IMR-90 (cell line): ENCODE results near the gene PDK4. TPM values are rescaled to one million over a fixed set of nuclear protein-coding genes. Genes with fewer than 3 reads are reported as not detected.

Source experiments
- ATAC-seq: fragments of 200-7000 bp; cut with Tn5 transposase; 2 replicates; pipeline ENCODE4 v1.9.1; 2020; ENCODE audit warnings: low read depth, mild to moderate bottlenecking, moderate library complexity
- BruUV-seq: library from RNA; stranded (reverse); fragments of 400-500 nt; replicated peaks from 2 replicates; lab custom pipeline; 2021; lab: Mats Ljungman, UMichigan
- CTCF ChIA-PET: fragments of 300-600 bp; formaldehyde crosslinking; extraction: SDS; loops from one replicate; lab custom pipeline; 2021; ENCODE audit warnings: antibody characterized with exemption; lab: Yijun Ruan, JAX
- POLR2A ChIA-PET: fragments of 300-600 bp; sonication (Branson Sonifier 250); formaldehyde crosslinking; loops from one replicate; lab custom pipeline; 2022; ENCODE audit warnings: antibody characterized with exemption; ENCODE audit not compliant: unreplicated experiment; lab: Charles Lee
- DNase-seq: peaks from one replicate; pipeline ENCODE4 v3.0.0; 2013
- H2AFZ ChIP-seq: replicated peaks from 2 replicates; pipeline ENCODE3; 2013; ENCODE audit warnings: low read length, mild to moderate bottlenecking; ENCODE audit not compliant: poor library complexity
- H2AK5ac ChIP-seq: 2 replicates; pipeline ENCODE4 v1.6.1; 2013; ENCODE audit warnings: low read depth, low read length, inconsistent platforms
- H2AK9ac ChIP-seq: replicated peaks from 2 replicates; pipeline ENCODE3; 2013; ENCODE audit warnings: mild to moderate bottlenecking, low read depth, low read length, moderate library complexity; ENCODE audit not compliant: poor library complexity
- H2BK120ac ChIP-seq: 2 replicates; pipeline ENCODE4 v1.6.1; 2013; ENCODE audit warnings: low read depth, low read length, inconsistent platforms
- H2BK15ac ChIP-seq: 3 replicates; pipeline ENCODE4 v1.6.1; 2013; ENCODE audit warnings: low read depth, low read length, inconsistent platforms
- H2BK20ac ChIP-seq: 2 replicates; pipeline ENCODE4 v1.6.1; 2013; ENCODE audit warnings: low read depth, mild to moderate bottlenecking, inconsistent platforms, low read length, moderate library complexity
- H2BK5ac ChIP-seq: 2 replicates; pipeline ENCODE4 v1.6.1; 2013; ENCODE audit warnings: mild to moderate bottlenecking, low read depth, low read length, inconsistent platforms; ENCODE audit not compliant: poor library complexity, severe bottlenecking
- H3K14ac ChIP-seq: replicated peaks from 2 replicates; pipeline ENCODE4 v1.6.1; 2013; ENCODE audit warnings: low read depth, low read length, inconsistent platforms
- H3K18ac ChIP-seq: 2 replicates; pipeline ENCODE4 v1.6.1; 2013; ENCODE audit warnings: low read depth, low read length, control low read depth
- H3K23ac ChIP-seq: 2 replicates; pipeline ENCODE4 v1.6.1; 2013; ENCODE audit warnings: low read depth, low read length, inconsistent platforms
- H3K27ac ChIP-seq: 2 replicates; pipeline ENCODE4 v1.5.1; 2013; ENCODE audit warnings: mild to moderate bottlenecking, control low read depth, low read length; ENCODE audit not compliant: insufficient read depth
- H3K27me3 ChIP-seq: 2 replicates; pipeline ENCODE4 v1.6.1; 2013; ENCODE audit warnings: low read length; ENCODE audit not compliant: control insufficient read depth, insufficient read depth
- H3K36me3 ChIP-seq: 2 replicates; pipeline ENCODE4 v1.6.1; 2013; ENCODE audit warnings: low read length, mixed read lengths; ENCODE audit not compliant: control insufficient read depth, insufficient read depth
- H3K4ac ChIP-seq: 2 replicates; pipeline ENCODE4 v1.6.1; 2013; ENCODE audit warnings: low read depth, low read length, inconsistent platforms
- H3K4me1 ChIP-seq: 2 replicates; pipeline ENCODE4 v1.6.1; 2013; ENCODE audit warnings: low read length, mixed read lengths; ENCODE audit not compliant: control insufficient read depth, insufficient read depth
- H3K4me2 ChIP-seq: 2 replicates; pipeline ENCODE4 v1.6.1; 2013; ENCODE audit warnings: low read depth, mild to moderate bottlenecking, control low read depth, low read length, moderate library complexity
- H3K4me3 ChIP-seq: 2 replicates; pipeline ENCODE4 v1.5.1; 2013; ENCODE audit warnings: low read depth, mild to moderate bottlenecking, control low read depth, low read length, moderate library complexity; ENCODE audit not compliant: insufficient read depth
- H3K56ac ChIP-seq: 2 replicates; pipeline ENCODE4 v1.6.1; 2013; ENCODE audit warnings: low read length, inconsistent platforms; ENCODE audit not compliant: insufficient read depth; ENCODE audit errors: extremely low read depth
- H3K79me1 ChIP-seq, 2 experiments: 2 replicates each; pipeline ENCODE4 v1.6.1; 2013; ENCODE audit warnings: low read length in 2 of 2, inconsistent platforms in 1 of 2, low read depth in 1 of 2
- H3K9ac ChIP-seq: 2 replicates; pipeline ENCODE4 v1.6.1; 2013; ENCODE audit warnings: low read depth, low read length, control low read depth
- H3K9me1 ChIP-seq: 2 replicates; pipeline ENCODE4 v1.6.1; 2013; ENCODE audit warnings: low read length, inconsistent platforms; ENCODE audit not compliant: insufficient read depth
- H3K9me3 ChIP-seq: 2 replicates; pipeline ENCODE4 v1.6.1; 2013; ENCODE audit warnings: low read length; ENCODE audit not compliant: control insufficient read depth, insufficient read depth
- H4K20me1 ChIP-seq: 2 replicates; pipeline ENCODE4 v1.6.1; 2013; ENCODE audit warnings: low read length, inconsistent platforms; ENCODE audit not compliant: insufficient read depth
- H4K5ac ChIP-seq: 2 replicates; pipeline ENCODE4 v1.6.1; 2013; ENCODE audit warnings: mild to moderate bottlenecking, low read depth, low read length, control low read depth
- H4K8ac ChIP-seq, 2 experiments: 2 replicates each; pipeline ENCODE4 v1.6.1; 2013; ENCODE audit warnings: low read depth in 2 of 2, low read length in 2 of 2, control low read depth in 1 of 2, inconsistent platforms in 1 of 2
- H4K91ac ChIP-seq: 2 replicates; pipeline ENCODE4 v1.6.1; 2013; ENCODE audit warnings: low read depth, low read length, inconsistent platforms; ENCODE audit not compliant: insufficient read depth
- BHLHE40 ChIP-seq: fragments of 150-350 bp; IDR thresholded peaks from 2 replicates; pipeline ENCODE4 v1.6.1; 2016; ENCODE audit warnings: mild to moderate bottlenecking, low read depth, low read length
- CEBPB ChIP-seq: IDR thresholded peaks from 2 replicates; pipeline ENCODE4 v1.6.1; 2012; ENCODE audit warnings: low read depth, low read length, improper control_type of control experiment
- CHD1 ChIP-seq: IDR thresholded peaks from 2 replicates; pipeline ENCODE4 v1.6.1; 2012; ENCODE audit warnings: low read depth, low read length, improper control_type of control experiment
- ELK1 ChIP-seq: fragments of 150-350 bp; IDR thresholded peaks from 2 replicates; pipeline ENCODE4 v1.6.1; 2016; ENCODE audit warnings: low read depth, mild to moderate bottlenecking, low read length, moderate library complexity, borderline replicate concordance
- FOS ChIP-seq: fragments of 150-350 bp; IDR thresholded peaks from 2 replicates; pipeline ENCODE4 v1.6.1; 2016; ENCODE audit warnings: low read depth, low read length
- MAFK ChIP-seq: IDR thresholded peaks from 2 replicates; pipeline ENCODE4 v1.6.1; 2012; ENCODE audit warnings: low read depth, low read length, improper control_type of control experiment
- MAZ ChIP-seq: IDR thresholded peaks from 2 replicates; pipeline ENCODE4 v1.6.1; 2012; ENCODE audit warnings: low read depth, mild to moderate bottlenecking, low read length, improper control_type of control experiment, moderate library complexity, borderline replicate concordance
- MXI1 ChIP-seq: IDR thresholded peaks from 2 replicates; pipeline ENCODE4 v1.6.1; 2012; ENCODE audit warnings: low read depth, mild to moderate bottlenecking, low read length, moderate library complexity, borderline replicate concordance
- NFE2L2 ChIP-seq: fragments of 150-350 bp; IDR thresholded peaks from 2 replicates; pipeline ENCODE4 v1.6.1; 2016; ENCODE audit warnings: low read depth, mild to moderate bottlenecking, low read length
- POLR2A ChIP-seq: IDR thresholded peaks from 2 replicates; pipeline ENCODE4 v1.6.1; 2012; ENCODE audit warnings: mild to moderate bottlenecking, low read depth, low read length
- RAD21 ChIP-seq: IDR thresholded peaks from 2 replicates; pipeline ENCODE4 v1.6.1; 2012; ENCODE audit warnings: low read length, improper control_type of control experiment
- RCOR1 ChIP-seq: IDR thresholded peaks from 2 replicates; pipeline ENCODE4 v1.6.1; 2012; ENCODE audit warnings: mild to moderate bottlenecking, low read length, improper control_type of control experiment; ENCODE audit not compliant: insufficient replicate concordance
- RFX5 ChIP-seq: IDR thresholded peaks from 2 replicates; pipeline ENCODE4 v1.8.0; 2012; ENCODE audit warnings: low read depth, mild to moderate bottlenecking, low read length, moderate library complexity
- SMC3 ChIP-seq: fragments of 150-350 bp; IDR thresholded peaks from 2 replicates; pipeline ENCODE4 v1.6.1; 2016; ENCODE audit warnings: low read depth, mild to moderate bottlenecking, antibody characterized with exemption, low read length, moderate library complexity
- WGBS, 2 experiments: methylation state at CpG; one replicate each; pipeline versions ENCODE4 v1.1.5 to v1.1.7; 2013; ENCODE audit warnings: missing lambda C conversion rate in 2 of 2; ENCODE audit not compliant: insufficient read length in 1 of 2; ENCODE audit errors: extremely low coverage in 2 of 2; 5-methylcytosine and 5-hydroxymethylcytosine counted together
- dilution Hi-C: fragments of 300-500 bp; cut with HindIII; formaldehyde crosslinking; loops from one replicate; pipeline ENCODE4 v1.14.3; 2018; ENCODE audit warnings: low sequenced_read_pairs; ENCODE audit not compliant: unreplicated experiment
- in situ Hi-C: fragments of 300-500 bp; cut with MboI; formaldehyde crosslinking; loops from 3 replicates; pipeline ENCODE4 v1.14.3; 2019; ENCODE audit warnings: low sequenced_read_pairs, inconsistent platforms, mixed read lengths
- intact Hi-C: fragments of 100-400 bp; cut with micrococcal nuclease; formaldehyde crosslinking; loops from 2 replicates; pipeline ENCODE4 v1.10.0; 2022
- polyA plus RNA-seq, 3 experiments: library from polyadenylated mRNA; depleted of rRNA; stranded (reverse); fragments of >200 nt; gene quantifications; 2 replicates each; pipeline ENCODE4 v1.2.3, GENCODE V29; 2012; ENCODE audit warnings: low replicate concordance in 1 of 3
- total RNA-seq: library from RNA; depleted of rRNA; stranded (reverse); fragments of >200 nt; gene quantifications from 2 replicates; pipeline ENCODE4 v1.2.3, GENCODE V29; 2012
- TF ChIP-seq, protein P1 (sequence below): conservative IDR thresholded peaks from 2 replicates; pipeline ENCODE4 v1.5.1; 2012; ENCODE audit warnings: mild to moderate bottlenecking, low read depth, low read length, improper control_type of control experiment
- TF ChIP-seq, protein P2 (sequence below): fragments of 150-350 bp; IDR thresholded peaks from 2 replicates; pipeline ENCODE4 v1.6.1; 2017; ENCODE audit warnings: mild to moderate bottlenecking, antibody characterized with exemption, low read length, low read depth

Gene PDK4
- total and polyA plus RNA-seq, 2 of the 4 experiments (the other 2 are of a cell fraction): under 0.01 to 0.03 TPM

GRCh38 chr7:95540366-95540765 lies 56.0 kb downstream of the PDK4 start:
- Histone ChIP-seq H2BK120ac (no peak overlapping the region), H4K91ac (no peak overlapping the region), H3K14ac (no peak overlapping the region), H2BK20ac (no peak overlapping the region), H2BK15ac (no peak overlapping the region), H3K9me3 (no peaks in the 10 kb centered on the region), H3K9me1 (no peaks in the 10 kb centered on the region), H3K4me2 (no peak overlapping the region), H3K27me3 (peaks cover 10% of the 10 kb centered on the region), H4K8ac (no peak overlapping the region), H3K9ac (no peak overlapping the region), H2AFZ (no peak overlapping the region), H3K36me3 (no peaks in the 10 kb centered on the region), H3K4me3 (no peak overlapping the region), H3K56ac (no peak overlapping the region), H2BK5ac (no peak overlapping the region), H2AK9ac (no peak overlapping the region), H3K4me1 (no peaks in the 10 kb centered on the region), H3K27ac (no peak overlapping the region), H3K18ac (no peak overlapping the region), H4K20me1 (no peaks in the 10 kb centered on the region), H2AK5ac (no peak overlapping the region), H4K5ac (no peak overlapping the region), H3K79me1 (no peaks in the 10 kb centered on the region), H3K23ac (no peak overlapping the region), H3K4ac (no peak overlapping the region)
- ATAC-seq (no peak), DNase-seq (no peak)
- ChIA-PET POLR2A (no interaction called here), CTCF (interaction anchor here (1.0 kb wide), 1 partner anchor 31 kb away, joined by 3 read pairs; no protein-coding TSS in a partner anchor)
- intact Hi-C loops: no loop called here
- TF ChIP-seq CEBPB (no peak), MAFK (no peak), FOS (no peak), BHLHE40 (no peak), MAZ (no peak), RCOR1 (no peak), RFX5 (no peak), MXI1 (no peak), SMC3 (no peak), CHD1 (no peak), POLR2A (no peak), ELK1 (no peak), RAD21 (no peak), NFE2L2 (no peak)
- TF ChIP-seq, protein P1, sequence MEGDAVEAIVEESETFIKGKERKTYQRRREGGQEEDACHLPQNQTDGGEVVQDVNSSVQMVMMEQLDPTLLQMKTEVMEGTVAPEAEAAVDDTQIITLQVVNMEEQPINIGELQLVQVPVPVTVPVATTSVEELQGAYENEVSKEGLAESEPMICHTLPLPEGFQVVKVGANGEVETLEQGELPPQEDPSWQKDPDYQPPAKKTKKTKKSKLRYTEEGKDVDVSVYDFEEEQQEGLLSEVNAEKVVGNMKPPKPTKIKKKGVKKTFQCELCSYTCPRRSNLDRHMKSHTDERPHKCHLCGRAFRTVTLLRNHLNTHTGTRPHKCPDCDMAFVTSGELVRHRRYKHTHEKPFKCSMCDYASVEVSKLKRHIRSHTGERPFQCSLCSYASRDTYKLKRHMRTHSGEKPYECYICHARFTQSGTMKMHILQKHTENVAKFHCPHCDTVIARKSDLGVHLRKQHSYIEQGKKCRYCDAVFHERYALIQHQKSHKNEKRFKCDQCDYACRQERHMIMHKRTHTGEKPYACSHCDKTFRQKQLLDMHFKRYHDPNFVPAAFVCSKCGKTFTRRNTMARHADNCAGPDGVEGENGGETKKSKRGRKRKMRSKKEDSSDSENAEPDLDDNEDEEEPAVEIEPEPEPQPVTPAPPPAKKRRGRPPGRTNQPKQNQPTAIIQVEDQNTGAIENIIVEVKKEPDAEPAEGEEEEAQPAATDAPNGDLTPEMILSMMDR: no peak
- TF ChIP-seq, protein P2, sequence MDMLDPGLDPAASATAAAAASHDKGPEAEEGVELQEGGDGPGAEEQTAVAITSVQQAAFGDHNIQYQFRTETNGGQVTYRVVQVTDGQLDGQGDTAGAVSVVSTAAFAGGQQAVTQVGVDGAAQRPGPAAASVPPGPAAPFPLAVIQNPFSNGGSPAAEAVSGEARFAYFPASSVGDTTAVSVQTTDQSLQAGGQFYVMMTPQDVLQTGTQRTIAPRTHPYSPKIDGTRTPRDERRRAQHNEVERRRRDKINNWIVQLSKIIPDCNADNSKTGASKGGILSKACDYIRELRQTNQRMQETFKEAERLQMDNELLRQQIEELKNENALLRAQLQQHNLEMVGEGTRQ: no peak
- BruUV-seq: no TSS peak
- dilution Hi-C loops: no loop called here
- WGBS, 2 experiments: no CpG with 5 or more reads among the region's 1 CpG
- in situ Hi-C loops: no loop called here
